GM12878 (cell line): Measurements from ENCODE around the gene SIVA1. TPM values are rescaled to one million over a fixed set of nuclear protein-coding genes. Genes with fewer than 3 reads are reported as not detected.

Experiments
- ATAC-seq: fragments of 200-7000 bp; cut with Tn5 transposase; 3 replicates; pipeline ENCODE4 v1.9.1; 2020; ENCODE audit warnings: mild to moderate bottlenecking, moderate library complexity
- BruUV-seq: library from RNA; stranded (reverse); fragments of 400-500 nt; replicated peaks from 2 replicates; lab custom pipeline; 2021; lab: Mats Ljungman, UMichigan
- CTCF ChIA-PET: fragments of 300-600 bp; sonication (Branson Sonifier 250); formaldehyde crosslinking; extraction: SDS; loops from one replicate; lab custom pipeline; 2021; ENCODE audit warnings: inconsistent platforms; lab: Yijun Ruan, JAX
- POLR2A ChIA-PET: fragments of 350-600 bp; formaldehyde crosslinking; extraction: SDS; loops from one replicate; lab custom pipeline; 2021; ENCODE audit warnings: inconsistent platforms; lab: Charles Lee
- RAD21 ChIA-PET: fragments of 300-600 bp; sonication (Branson Sonifier 250); formaldehyde crosslinking; loops from one replicate; lab custom pipeline; 2023; ENCODE audit warnings: antibody characterized with exemption; ENCODE audit not compliant: unreplicated experiment; lab: Charles Lee
- SMC1A ChIA-PET: fragments of 300-600 bp; sonication (Branson Sonifier 250); formaldehyde crosslinking; loops from one replicate; lab custom pipeline; 2023; ENCODE audit not compliant: unreplicated experiment, uncharacterized antibody; lab: Charles Lee
- DNase-seq: peaks from one replicate; pipeline ENCODE4 v3.0.0-alpha.2; 2011; ENCODE audit warnings: low read depth, low spot score
- FAIRE-seq: peaks from 3 replicates; lab custom pipeline; 2011; peaks lifted over from hg19 to GRCh38; lab: Jason Lieb, UNC
- H2AFZ ChIP-seq: 2 replicates; pipeline ENCODE4 v1.6.0; 2011; ENCODE audit warnings: low read depth, low read length, control low read depth; ENCODE audit not compliant: control insufficient read depth
- H3K27ac ChIP-seq: 2 replicates; pipeline ENCODE4 v1.5.1; 2011; ENCODE audit warnings: control low read depth; ENCODE audit not compliant: control insufficient read depth, insufficient read depth
- H3K27me3 ChIP-seq, 2 experiments: replicated peaks in 1 of 2; 2 replicates each; pipeline versions ENCODE4 v1.6.0 to v1.6.1; 2011; ENCODE audit warnings: low read length in 1 of 2; ENCODE audit not compliant: control insufficient read depth in 2 of 2, insufficient read depth in 2 of 2
- H3K36me3 ChIP-seq, 2 experiments: 2 replicates each; pipeline ENCODE4 v1.5.1; 2011; ENCODE audit warnings: low read length in 1 of 2; ENCODE audit not compliant: control insufficient read depth in 2 of 2, insufficient read depth in 2 of 2
- H3K4me1 ChIP-seq: 2 replicates; pipeline ENCODE4 v1.6.1; 2011; ENCODE audit warnings: mild to moderate bottlenecking, low read length, moderate library complexity, mixed read lengths; ENCODE audit not compliant: control insufficient read depth, insufficient read depth
- H3K4me2 ChIP-seq: 2 replicates; pipeline ENCODE4 v1.6.0; 2011; ENCODE audit warnings: control low read depth; ENCODE audit not compliant: control insufficient read depth, insufficient read depth
- H3K4me3 ChIP-seq: fragments of 200-600 bp; sonication (generic); 2 replicates; pipeline ENCODE4 v1.5.1; 2016
- H3K79me2 ChIP-seq: 2 replicates; pipeline ENCODE4 v1.6.0; 2011; ENCODE audit warnings: low read length; ENCODE audit not compliant: control insufficient read depth, insufficient read depth
- H3K9ac ChIP-seq: 2 replicates; pipeline ENCODE4 v1.8.0; 2011; ENCODE audit warnings: low read length, control low read depth, mixed read lengths; ENCODE audit not compliant: control insufficient read depth, insufficient read depth
- H3K9me3 ChIP-seq: replicated peaks from 3 replicates; pipeline ENCODE4 v1.5.1; 2011; ENCODE audit warnings: mild to moderate bottlenecking, low read length; ENCODE audit not compliant: control insufficient read depth, insufficient read depth
- H4K20me1 ChIP-seq: 2 replicates; pipeline ENCODE4 v1.6.0; 2011; ENCODE audit not compliant: control insufficient read depth, insufficient read depth
- EGR1 ChIP-seq, 2 experiments: IDR thresholded peaks; 1 replicate in 1 of 2; 2 replicates in 1 of 2; pipeline ENCODE4 v1.6.1; 2011 to 2012; ENCODE audit warnings: low read depth in 2 of 2, low read length in 2 of 2, borderline replicate concordance in 1 of 2, mild to moderate bottlenecking in 1 of 2, moderate library complexity in 1 of 2
- FOS ChIP-seq: IDR thresholded peaks from 3 replicates; pipeline ENCODE4 v1.6.1; 2011; ENCODE audit warnings: borderline replicate concordance; ENCODE audit not compliant: insufficient read length; ENCODE audit errors: extremely low read depth
- HCFC1 ChIP-seq: fragments of 150-350 bp; IDR thresholded peaks from 2 replicates; pipeline ENCODE4 v1.6.1; 2014; ENCODE audit warnings: low read length
- MYC ChIP-seq: IDR thresholded peaks from 2 replicates; pipeline ENCODE4 v1.6.1; 2011; ENCODE audit warnings: mild to moderate bottlenecking, low read length, moderate library complexity, inconsistent platforms; ENCODE audit not compliant: insufficient read depth, insufficient replicate concordance, insufficient read length, severe bottlenecking
- PAX8 ChIP-seq: fragments of 450-650 bp; IDR thresholded peaks from 2 replicates; pipeline ENCODE4 v1.6.1; 2017; ENCODE audit warnings: mild to moderate bottlenecking, moderate library complexity
- POLR2AphosphoS2 ChIP-seq: IDR thresholded peaks from 2 replicates; pipeline ENCODE4 v1.6.1; 2011; ENCODE audit warnings: low read depth, mild to moderate bottlenecking, low read length, improper control_type of control experiment, moderate library complexity
- RBBP5 ChIP-seq: fragments of 200-600 bp; sonication (generic); conservative IDR thresholded peaks from 2 replicates; pipeline ENCODE4 v1.6.1; 2016
- SMARCA5 ChIP-seq: fragments of 450-650 bp; IDR thresholded peaks from 2 replicates; pipeline ENCODE4 v1.6.1; 2017; ENCODE audit warnings: mild to moderate bottlenecking
- STAT1 ChIP-seq: fragments of 450-650 bp; conservative IDR thresholded peaks from 2 replicates; pipeline ENCODE4 v1.6.1; 2014; ENCODE audit warnings: antibody characterized with exemption, mild to moderate bottlenecking
- SUPT20H ChIP-seq: IDR thresholded peaks from 2 replicates; pipeline ENCODE4 v1.6.1; 2011; ENCODE audit warnings: low read depth, mild to moderate bottlenecking, low read length, moderate library complexity, borderline replicate concordance; ENCODE audit not compliant: control insufficient read depth
- ZNF207 ChIP-seq: fragments of 450-650 bp; IDR thresholded peaks from 2 replicates; pipeline ENCODE4 v1.6.1; 2014; ENCODE audit warnings: antibody characterized with exemption, mild to moderate bottlenecking, borderline replicate concordance
- WGBS: methylation state at CpG from one replicate; pipeline ENCODE4 v1.1.6; 2016; ENCODE audit warnings: low lambda C conversion rate; ENCODE audit not compliant: insufficient replicate concordance, insufficient coverage; ENCODE audit errors: missing lambda C conversion rate; 5-methylcytosine and 5-hydroxymethylcytosine counted together
- in situ Hi-C: fragments of 300-500 bp; cut with MboI; formaldehyde crosslinking; loops from 9 replicates; pipeline ENCODE4 v1.14.3; 2018; ENCODE audit warnings: mixed read lengths
- intact Hi-C: fragments of 100-400 bp; cut with micrococcal nuclease; formaldehyde crosslinking; loops from one replicate; pipeline ENCODE4 v1.14.2; 2022; ENCODE audit not compliant: unreplicated experiment
- polyA plus RNA-seq, 11 experiments: library from polyadenylated mRNA; depleted of rRNA in 4 of 11; unstranded in 6 of 11; stranded (reverse) in 5 of 11; fragments of >200 nt; fragmentation: Nextera tagmentation in 4 of 11; fragmentation: Illumina TruSeq in 1 of 11; extraction: Ambion mirVana in 4 of 11; extraction: Trizol in 1 of 11; gene quantifications; 1 replicate in 1 of 11; 2 replicates in 10 of 11; pipeline versions ENCODE4 v1.2.1 to v1.2.3, GENCODE V29; 2011 to 2016; ENCODE audit warnings: inconsistent platforms in 2 of 11, missing spikeins in 2 of 11, low read depth in 1 of 11
- total RNA-seq, 4 experiments: library from RNA; depleted of rRNA in 3 of 4; stranded (reverse); fragments of >200 nt in 3 of 4; fragmentation: Illumina TruSeq in 1 of 4; extraction: Trizol in 1 of 4; gene quantifications; 2 replicates each; pipeline versions ENCODE4 v1.2.1 to v1.2.3, GENCODE V29; 2013 to 2021

Gene SIVA1
- total and polyA plus RNA-seq, 10 of the 15 experiments (the other 5 are each of a cell fraction or from before 2014, with no cell fraction given): 4.6 to 282 (median 106) TPM

DNA sequence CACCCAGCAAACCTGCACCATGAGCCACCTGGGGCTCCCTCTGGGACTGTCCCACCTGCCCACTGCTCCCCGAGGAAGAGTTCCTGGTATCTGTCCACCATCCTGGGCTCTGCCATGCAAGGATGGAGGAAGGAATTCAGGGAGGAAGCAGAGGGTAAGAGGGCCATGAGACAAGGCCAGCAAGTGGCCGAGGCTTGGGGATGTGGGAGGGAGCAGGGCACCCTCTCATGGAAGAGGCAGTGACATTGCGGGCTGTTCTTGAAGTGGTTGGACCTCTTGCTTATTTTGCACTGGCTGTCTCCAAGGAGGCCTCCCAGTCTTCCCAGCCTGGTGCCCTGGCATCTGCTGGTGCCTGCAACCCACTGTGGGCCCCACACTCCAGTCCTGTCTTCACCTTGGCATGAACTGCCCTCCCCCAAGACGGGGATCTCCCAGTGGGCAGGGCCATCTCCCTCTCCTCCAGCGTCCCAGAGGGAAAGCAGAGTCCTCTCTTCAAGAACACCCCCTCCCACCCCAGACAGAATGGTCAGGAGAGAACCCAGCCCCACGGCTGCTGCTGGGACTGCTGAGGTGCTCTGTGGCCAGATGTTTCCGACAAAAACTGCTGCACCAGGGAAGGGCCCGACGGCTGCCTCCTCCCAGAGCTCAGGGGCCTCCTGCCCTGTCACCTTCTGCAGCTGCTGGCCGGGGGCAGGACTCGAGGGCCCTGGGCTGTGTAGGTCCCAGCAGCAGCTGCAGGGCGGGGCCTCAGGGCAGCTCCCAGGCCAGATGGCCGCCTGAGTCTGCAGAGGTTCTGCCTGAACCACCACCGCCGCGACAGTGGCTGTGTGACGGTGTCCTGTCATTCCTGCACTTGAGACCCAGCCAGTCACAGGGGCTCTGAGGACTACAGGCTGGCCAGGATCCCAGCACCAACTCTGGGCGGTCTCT, 44.4 kb downstream of the SIVA1 start:
- BruUV-seq: no TSS peak
- ATAC-seq (0 out of 3 replicates have a peak, but pooled peaks have one; percentile 2), DNase-seq (no peak), FAIRE-seq (no peak)
- Histone ChIP-seq H3K27ac (no peak overlapping the region), H4K20me1 (no peaks in the 10 kb centered on the region; the same call in 1 of the 2 replicates), H3K27me3 (peaks cover 0 to 3% of the 10 kb centered on the region in 2 experiments; a peak in 1 of 4 replicates), H3K4me2 (no peak overlapping the region), H2AFZ (no peak overlapping the region), H3K4me3 (no peak overlapping the region), H3K79me2 (peaks cover 25% of the 10 kb centered on the region), H3K9ac (no peak overlapping the region), H3K4me1 (peaks cover 26% of the 10 kb centered on the region), H3K9me3 (no peaks in the 10 kb centered on the region), H3K36me3 (no peaks in the 10 kb centered on the region; a peak in 1 of 4 replicates)
- intact Hi-C loops: no loop called here
- POLR2A ChIA-PET: no interaction called here
- SMC1A ChIA-PET: no interaction called here
- CTCF ChIA-PET: no interaction called here
- TF ChIP-seq ZNF207 (no peak), SMARCA5 (no peak), HCFC1 (no peak), PAX8 (no peak), SUPT20H (no peak), MYC (no peak), FOS (no peak), RBBP5 (no peak), EGR1 (IDR thresholded peaks at IDR 0.05; ENCODE audit: borderline replicate concordance in 1 of 2, low read depth in 2 of 2, low read length in 2 of 2) (no peak), POLR2AphosphoS2 (no peak), STAT1 (no peak)
- RAD21 ChIA-PET: interaction anchor here (1.2 kb wide), 1 partner anchor 29 kb away, joined by 3 read pairs; no protein-coding TSS in a partner anchor
- 36% methylated on average over 18 of the region's 18 CpGs for WGBS
- in situ Hi-C loops: no loop called here
